Mucosa of rectum (tissue), 2 donors: ENCODE measurements around the gene PHLDB3.

Experiments
- H3K27ac ChIP-seq, 2 donors: one replicate each; pipeline ENCODE4 v1.7.0; 2013; ENCODE audit warnings: inconsistent platforms in 2 of 2, low read depth in 2 of 2, low read length in 2 of 2
- H3K27me3 ChIP-seq, 2 donors: one replicate each; pipeline ENCODE4 v1.7.0; 2013; ENCODE audit warnings: low read length in 2 of 2; ENCODE audit not compliant: control insufficient read depth in 2 of 2, insufficient read depth in 2 of 2
- H3K36me3 ChIP-seq, 2 donors: one replicate each; pipeline ENCODE4 v1.7.0; 2013; ENCODE audit warnings: low read length in 2 of 2; ENCODE audit not compliant: control insufficient read depth in 2 of 2, insufficient read depth in 2 of 2
- H3K4me1 ChIP-seq, 2 donors: one replicate each; pipeline ENCODE4 v1.7.0; 2013; ENCODE audit warnings: low read length in 2 of 2, mild to moderate bottlenecking in 1 of 2; ENCODE audit not compliant: control insufficient read depth in 2 of 2, insufficient read depth in 2 of 2
- H3K4me3 ChIP-seq, 2 donors: one replicate each; pipeline ENCODE4 v1.7.0; 2013; ENCODE audit warnings: low read length in 2 of 2
- H3K9ac ChIP-seq, 2 donors: one replicate each; pipeline ENCODE4 v1.7.0; 2013; ENCODE audit warnings: low read length in 2 of 2, low read depth in 1 of 2, mild to moderate bottlenecking in 1 of 2
- H3K9me3 ChIP-seq, 2 donors: one replicate each; pipeline ENCODE4 v1.7.0; 2013; ENCODE audit warnings: low read length in 2 of 2; ENCODE audit not compliant: control insufficient read depth in 2 of 2
- donor health status: healthy.
- donor health status: Normal muscosa, but diverticular disease.

PHLDB3 gene

GRCh38 chr19:43471091-43471490 is 33.5 kb downstream of the PHLDB3 start:
- Histone ChIP-seq H3K9ac (no peak overlapping the region), H3K4me1 (peaks cover 13 to 18% of the 10 kb centered on the region in 2 donors), H3K36me3 (no peaks in the 10 kb centered on the region), H3K4me3 (no peak overlapping the region), H3K27me3 (no peaks in the 10 kb centered on the region), H3K9me3 (no peaks in the 10 kb centered on the region), H3K27ac (no peak overlapping the region)

- H3K4me1 ChIP-seq, result peaks cover 8 to 15% of the 10 kb centered on the region in 2 donors
- H3K27ac ChIP-seq, result no peak overlapping the region
- H3K4me3 ChIP-seq, result no peak overlapping the region
These were observed 34.3 kb downstream of the PHLDB3 start for GRCh38 chr19:43470288-43470687.

GRCh38 chr19:43469160-43469480 is 35.4 kb downstream of the PHLDB3 start:
- H3K9ac ChIP-seq, result no peak overlapping the region
- H3K27me3 ChIP-seq, result no peaks in the 10 kb centered on the region
- no peaks in the 10 kb centered on the region for H3K36me3 ChIP-seq
- no peaks in the 10 kb centered on the region for H3K9me3 ChIP-seq
- H3K27ac ChIP-seq, result no peak overlapping the region
- no peak overlapping the region for H3K4me3 ChIP-seq
- peaks cover 8 to 11% of the 10 kb centered on the region in 2 donors for H3K4me1 ChIP-seq

More at GRCh38 chr19:43470288-43470687, 34.3 kb downstream of the PHLDB3 start:
- no peaks in the 10 kb centered on the region for H3K9me3 ChIP-seq
- no peaks in the 10 kb centered on the region for H3K27me3 ChIP-seq
- no peaks in the 10 kb centered on the region for H3K36me3 ChIP-seq
- no peak overlapping the region for H3K9ac ChIP-seq

- Histone ChIP-seq H3K4me3 (no peak overlapping the region), H3K4me1 (peaks cover 11 to 12% of the 10 kb centered on the region in 2 donors), H3K36me3 (no peaks in the 10 kb centered on the region), H3K27ac (peak overlapping the region in 1 of 2 donors; percentile 28), H3K27me3 (no peaks in the 10 kb centered on the region), H3K9me3 (no peaks in the 10 kb centered on the region), H3K9ac (no peak overlapping the region)
These were observed 36.0 kb downstream of the PHLDB3 start for GRCh38 chr19:43468354-43469159.

- Histone ChIP-seq H3K27me3 (no peaks in the 10 kb centered on the region), H3K36me3 (no peaks in the 10 kb centered on the region), H3K27ac (no peak overlapping the region), H3K4me1 (peaks cover 11 to 16% of the 10 kb centered on the region in 2 donors), H3K9me3 (no peaks in the 10 kb centered on the region), H3K4me3 (no peak overlapping the region), H3K9ac (no peak overlapping the region)
These were observed 36.8 kb downstream of the PHLDB3 start for GRCh38 chr19:43467730-43468129.

- H3K36me3 ChIP-seq, result no peaks in the 10 kb centered on the region
- no peaks in the 10 kb centered on the region for H3K27me3 ChIP-seq
- H3K27ac ChIP-seq, result no peak overlapping the region
- H3K9ac ChIP-seq, result no peak overlapping the region
- H3K4me1 ChIP-seq, result peaks cover 11 to 17% of the 10 kb centered on the region in 2 donors
- no peaks in the 10 kb centered on the region for H3K9me3 ChIP-seq
- no peak overlapping the region for H3K4me3 ChIP-seq
These were observed 37.3 kb downstream of the PHLDB3 start for GRCh38 chr19:43467276-43467675.

GRCh38 chr19:43466793-43467192 is 37.8 kb downstream of the PHLDB3 start:
- no peak overlapping the region for H3K27ac ChIP-seq

GRCh38 chr19:43465468-43466120 is 39.0 kb downstream of the PHLDB3 start, which contains the start of gene LYPD3:
Gene LYPD3 (minus strand): TSS chr19:43465608. CDS start chr19:43465571, 37 bp downstream.
- Histone ChIP-seq H3K9me3 (no peaks in the 10 kb centered on the region), H3K27me3 (no peaks in the 10 kb centered on the region), H3K27ac (peak within 1 kb of the TSS in 1 of 2 donors; percentile 88), H3K36me3 (no peaks in the 10 kb centered on the region), H3K4me1 (peaks cover 11 to 17% of the 10 kb centered on the region in 2 donors), H3K4me3 (peak within 1 kb of the TSS; percentile 81 to 90), H3K9ac (peak within 1 kb of the TSS; percentile 65 to 70)

More at GRCh38 chr19:43466793-43467192, 37.8 kb downstream of the PHLDB3 start:
- H3K9ac ChIP-seq, result no peak overlapping the region
- no peaks in the 10 kb centered on the region for H3K27me3 ChIP-seq
- H3K4me3 ChIP-seq, result no peak overlapping the region
- H3K9me3 ChIP-seq, result no peaks in the 10 kb centered on the region
- no peaks in the 10 kb centered on the region for H3K36me3 ChIP-seq
- H3K4me1 ChIP-seq, result peaks cover 11 to 17% of the 10 kb centered on the region in 2 donors

GRCh38 chr19:43464134-43464775 is 40.3 kb downstream of the PHLDB3 start:
- Histone ChIP-seq H3K27me3 (no peaks in the 10 kb centered on the region), H3K4me3 (peak overlapping the region; percentile 81 to 90), H3K36me3 (no peaks in the 10 kb centered on the region), H3K9ac (peak overlapping the region; percentile 65 to 70), H3K27ac (peak overlapping the region; percentile 85 to 88), H3K4me1 (peaks cover 11 to 17% of the 10 kb centered on the region in 2 donors), H3K9me3 (no peaks in the 10 kb centered on the region)
